Small intestine (tissue), 7 donors: Measurements from ENCODE around the gene ACKR2. TPM values are rescaled to one million over a fixed set of nuclear protein-coding genes. Genes with fewer than 3 reads are reported as not detected.

Source experiments
- DNase-seq, 2 donors: peaks; one replicate each; pipeline versions ENCODE4 v3.0.0 to v3.0.0-alpha.2; 2013
- FAIRE-seq: peaks from 2 replicates; lab custom pipeline; 2012; peaks lifted over from hg19 to GRCh38; lab: Jason Lieb, UNC
- H3K27ac ChIP-seq, 3 donors: one replicate each; pipeline ENCODE4 v1.5.1; 2013; ENCODE audit warnings: low read length in 2 of 3, mild to moderate bottlenecking in 2 of 3, control low read depth in 1 of 3, inconsistent platforms in 1 of 3, low read depth in 1 of 3, moderate library complexity in 1 of 3
- H3K27me3 ChIP-seq, 3 donors: one replicate each; pipeline ENCODE4 v1.6.1; 2013; ENCODE audit warnings: low read length in 3 of 3, inconsistent platforms in 1 of 3; ENCODE audit not compliant: control insufficient read depth in 3 of 3, insufficient read depth in 3 of 3
- H3K36me3 ChIP-seq, 3 donors: one replicate each; pipeline ENCODE4 v1.6.1; 2013; ENCODE audit warnings: low read length in 3 of 3, inconsistent platforms in 1 of 3, low read depth in 1 of 3, mild to moderate bottlenecking in 1 of 3, moderate library complexity in 1 of 3; ENCODE audit not compliant: control insufficient read depth in 3 of 3, insufficient read depth in 2 of 3
- H3K4me1 ChIP-seq, 3 donors: one replicate each; pipeline ENCODE4 v1.6.1; 2013; ENCODE audit warnings: low read length in 2 of 3, inconsistent platforms in 1 of 3, low read depth in 1 of 3, mild to moderate bottlenecking in 1 of 3, moderate library complexity in 1 of 3; ENCODE audit not compliant: control insufficient read depth in 3 of 3, insufficient read depth in 2 of 3
- H3K4me3 ChIP-seq, 3 donors: one replicate each; pipeline ENCODE4 v1.5.1; 2013; ENCODE audit warnings: low read length in 3 of 3, control low read depth in 1 of 3, inconsistent platforms in 1 of 3, low read depth in 1 of 3, mild to moderate bottlenecking in 1 of 3, moderate library complexity in 1 of 3
- H3K9me3 ChIP-seq, 2 donors: one replicate each; pipeline ENCODE4 v1.6.1; 2013; ENCODE audit warnings: low read depth in 1 of 2, low read length in 1 of 2; ENCODE audit not compliant: control insufficient read depth in 2 of 2, insufficient read depth in 1 of 2
- WGBS, 3 donors: extraction: QIAGEN DNeasy Blood & Tissue Kit; methylation state at CpG; one replicate each; pipeline ENCODE4 v1.1.7; 2013; 5-methylcytosine and 5-hydroxymethylcytosine counted together
- polyA plus RNA-seq, 4 donors: library from polyadenylated mRNA; stranded (reverse) in 3 of 4; unstranded in 1 of 4; fragments of 200-250 nt in 3 of 4; fragments of 120-200 nt in 1 of 4; gene quantifications; one replicate each; pipeline versions ENCODE4 v1.2.1 to v1.2.3, GENCODE V29; 2013
- donor health status: healthy with polysubstance abuse.
- donor health status: control.
- donor health status: control.
- donor health status: Bipolar disorder and iron deficiency.
- donor health status: healthy.

The ACKR2 gene
- polyA plus RNA-seq, 4 donors = 0.22 to 2.5 (median 1.3) TPM

GRCh38 chr3:42908675-42909074, 99.4 kb downstream of the ACKR2 start:
- H3K36me3 ChIP-seq = peaks cover 0 to 25% (median 4%) of the 10 kb centered on the region in 3 donors
- H3K9me3 ChIP-seq = peaks cover 0 to 26% of the 10 kb centered on the region in 2 donors
- no peak overlapping the region for H3K4me3 ChIP-seq
- H3K4me1 ChIP-seq = peaks cover 0 to 7% (median 5%) of the 10 kb centered on the region in 3 donors
- no peaks in the 10 kb centered on the region for H3K27me3 ChIP-seq
- FAIRE-seq = no peak
- no peak overlapping the region for H3K27ac ChIP-seq
- no peak for DNase-seq
- WGBS, 3 donors = 88 to 89% (median 89%) methylated on average over 7 of the region's 7 CpGs

GRCh38 chr3:42911551-42911950, 102.3 kb downstream of the ACKR2 start:
- Histone ChIP-seq H3K9me3 (peaks cover 0 to 45% of the 10 kb centered on the region in 2 donors), H3K27ac (no peak overlapping the region), H3K4me1 (peaks cover 0 to 4% (median 0%) of the 10 kb centered on the region in 3 donors), H3K36me3 (peaks cover 1 to 32% (median 14%) of the 10 kb centered on the region in 3 donors), H3K27me3 (no peaks in the 10 kb centered on the region), H3K4me3 (no peak overlapping the region)
- WGBS, 3 donors = 93 to 98% (median 95%) methylated on average over 2 of the region's 2 CpGs
- DNase-seq = no peak
- no peak for FAIRE-seq

GRCh38 chr3:42914771-42915515, 105.7 kb downstream of the ACKR2 start:
- WGBS, 3 donors = 93 to 97% (median 94%) methylated on average over 8 of the region's 8 CpGs
- Histone ChIP-seq H3K4me3 (no peak overlapping the region), H3K27ac (no peak overlapping the region), H3K27me3 (no peaks in the 10 kb centered on the region), H3K36me3 (peaks cover 1 to 14% (median 11%) of the 10 kb centered on the region in 3 donors), H3K4me1 (no peaks in the 10 kb centered on the region), H3K9me3 (peaks cover 0 to 65% of the 10 kb centered on the region in 2 donors)
- FAIRE-seq (no peak), DNase-seq (no peak)

Other genes with a start within 250 kb of the ACKR2 start
- 10 to 100 TPM; 24.1 to 49.9 (median 39.5) TPM for gene SEC22C, start 227.5 kb upstream of the ACKR2 start, polyA plus RNA-seq
- 10 to 100 TPM; 41.9 to 87.9 (median 60.4) TPM for gene SS18L2, start 218.6 kb upstream of the ACKR2 start, polyA plus RNA-seq
- 100 to 1,000 TPM in 1 of 4 donors, 10 to 100 TPM in 3; 11.3 to 122 (median 18.3) TPM for gene NKTR, start 208.8 kb upstream of the ACKR2 start, polyA plus RNA-seq
- gene ZBTB47, start 155.7 kb upstream of the ACKR2 start, polyA plus RNA-seq = 10 to 100 TPM in 1 of 4 donors, 1 to 10 TPM in 2, under 1 TPM in 1; 0.89 to 11.4 (median 7.8) TPM
- 1 to 10 TPM in 1 of 4 donors, under 1 TPM in 3; 0.01 to 1.1 (median 0.60) TPM for gene KLHL40, start 123.9 kb upstream of the ACKR2 start, polyA plus RNA-seq
- 1 to 10 TPM in 2 of 4 donors, under 1 TPM in 2; 0.13 to 5.4 (median 1.2) TPM for gene HHATL, start 106.6 kb upstream of the ACKR2 start, polyA plus RNA-seq
- gene CCDC13, start 36.2 kb upstream of the ACKR2 start, polyA plus RNA-seq = 1 to 10 TPM in 1 of 4 donors, under 1 TPM in 3; 0.37 to 2.7 (median 0.66) TPM
- gene HIGD1A, start 5.0 kb upstream of the ACKR2 start, polyA plus RNA-seq = 100 to 1,000 TPM; 118 to 333 (median 255) TPM
- gene CYP8B1, start 66.4 kb downstream of the ACKR2 start, polyA plus RNA-seq = under 1 TPM in 2 of 4 donors, not detected in 2; 0.01 to 0.25 TPM
- gene ZNF662, start 96.7 kb downstream of the ACKR2 start, polyA plus RNA-seq = 10 to 100 TPM in 1 of 4 donors, 1 to 10 TPM in 1, under 1 TPM in 2; 0.54 to 20.4 (median 1.1) TPM
- gene GASK1A, start 169.9 kb downstream of the ACKR2 start, polyA plus RNA-seq = 1 to 10 TPM in 2 of 4 donors, under 1 TPM in 2; 0.27 to 3.3 (median 1.4) TPM